Measurements from ENCODE around the gene NPHP4.

- TF ChIP-seq CTCF (IDR thresholded peaks at IDR 0.05) = no peak
- no peak for TF ChIP-seq POLR2A (IDR thresholded peaks at IDR 0.05)
These were observed 117.7 kb downstream of the NPHP4 start for GRCh38 chr1:5874416-5875110.
